Measurements from ENCODE around the gene FAHD1.

FAHD1 gene

DNA sequence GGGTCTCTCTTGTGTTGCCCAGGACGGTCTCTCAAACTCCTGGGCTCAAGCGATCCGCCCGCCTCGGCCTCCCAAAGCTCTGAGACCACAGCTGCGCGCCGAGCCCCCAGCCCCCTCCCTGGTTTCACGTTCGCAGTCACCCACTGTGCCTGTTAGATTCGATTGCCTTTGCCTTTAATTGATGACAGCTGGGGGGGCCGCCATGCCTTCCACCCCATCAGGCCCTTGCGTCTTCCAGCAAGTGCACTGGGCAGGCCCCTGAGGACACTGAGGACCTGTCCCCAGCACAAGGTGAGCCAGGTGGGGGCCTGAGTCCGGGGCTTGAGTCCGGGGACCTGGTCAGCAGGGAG lies 36.8 kb upstream of the FAHD1 start:
- TF ChIP-seq, protein P1, sequence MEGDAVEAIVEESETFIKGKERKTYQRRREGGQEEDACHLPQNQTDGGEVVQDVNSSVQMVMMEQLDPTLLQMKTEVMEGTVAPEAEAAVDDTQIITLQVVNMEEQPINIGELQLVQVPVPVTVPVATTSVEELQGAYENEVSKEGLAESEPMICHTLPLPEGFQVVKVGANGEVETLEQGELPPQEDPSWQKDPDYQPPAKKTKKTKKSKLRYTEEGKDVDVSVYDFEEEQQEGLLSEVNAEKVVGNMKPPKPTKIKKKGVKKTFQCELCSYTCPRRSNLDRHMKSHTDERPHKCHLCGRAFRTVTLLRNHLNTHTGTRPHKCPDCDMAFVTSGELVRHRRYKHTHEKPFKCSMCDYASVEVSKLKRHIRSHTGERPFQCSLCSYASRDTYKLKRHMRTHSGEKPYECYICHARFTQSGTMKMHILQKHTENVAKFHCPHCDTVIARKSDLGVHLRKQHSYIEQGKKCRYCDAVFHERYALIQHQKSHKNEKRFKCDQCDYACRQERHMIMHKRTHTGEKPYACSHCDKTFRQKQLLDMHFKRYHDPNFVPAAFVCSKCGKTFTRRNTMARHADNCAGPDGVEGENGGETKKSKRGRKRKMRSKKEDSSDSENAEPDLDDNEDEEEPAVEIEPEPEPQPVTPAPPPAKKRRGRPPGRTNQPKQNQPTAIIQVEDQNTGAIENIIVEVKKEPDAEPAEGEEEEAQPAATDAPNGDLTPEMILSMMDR (IDR thresholded peaks at IDR 0.05; ENCODE audit: low read depth, low read length, missing control alignments): no peak
- DNase-seq (ENCODE audit: low read depth): no peak
- in situ Hi-C loops (cut with HindIII; ENCODE audit: low sequenced_read_pairs): no loop called here
- H3K4me3 ChIP-seq (ENCODE audit: low read depth, low read length): no peak overlapping the region

DNA sequence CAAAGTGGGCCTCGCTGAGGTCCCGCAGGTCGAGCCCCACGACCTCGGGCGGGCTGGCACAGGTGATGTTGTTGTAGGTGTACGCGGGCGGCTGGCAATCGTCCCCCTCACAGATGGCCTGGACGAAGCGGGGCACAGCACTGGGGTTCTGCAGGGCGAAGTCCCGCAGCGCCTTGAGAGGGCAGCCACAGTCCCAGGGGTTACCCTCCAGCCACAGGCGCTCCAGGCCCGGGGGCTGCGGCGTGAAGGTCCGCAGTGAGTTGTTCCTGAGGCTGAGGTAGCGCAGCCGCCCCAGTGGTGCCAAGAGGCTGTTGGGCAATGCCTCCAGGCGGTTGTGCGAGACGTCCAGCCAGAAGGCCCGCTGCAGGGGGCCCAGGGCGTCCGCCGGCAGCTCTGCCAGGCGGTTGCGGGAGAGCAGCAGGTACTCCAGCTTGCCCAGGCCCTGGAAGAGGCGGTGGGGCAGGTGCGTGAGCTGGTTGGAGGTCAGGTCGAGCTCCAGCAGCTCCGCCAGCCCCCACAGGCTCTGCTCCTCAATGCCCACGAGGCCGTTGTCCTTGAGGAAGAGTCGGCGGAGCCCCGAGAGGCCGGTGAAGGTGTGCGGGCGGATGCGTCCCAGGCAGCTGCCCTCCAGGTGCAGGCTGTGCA lies 36.3 kb upstream of the FAHD1 start:
- DNase-seq (ENCODE audit: low read depth): no peak
- no peak overlapping the region for H3K4me3 ChIP-seq (ENCODE audit: low read depth, low read length)

DNA sequence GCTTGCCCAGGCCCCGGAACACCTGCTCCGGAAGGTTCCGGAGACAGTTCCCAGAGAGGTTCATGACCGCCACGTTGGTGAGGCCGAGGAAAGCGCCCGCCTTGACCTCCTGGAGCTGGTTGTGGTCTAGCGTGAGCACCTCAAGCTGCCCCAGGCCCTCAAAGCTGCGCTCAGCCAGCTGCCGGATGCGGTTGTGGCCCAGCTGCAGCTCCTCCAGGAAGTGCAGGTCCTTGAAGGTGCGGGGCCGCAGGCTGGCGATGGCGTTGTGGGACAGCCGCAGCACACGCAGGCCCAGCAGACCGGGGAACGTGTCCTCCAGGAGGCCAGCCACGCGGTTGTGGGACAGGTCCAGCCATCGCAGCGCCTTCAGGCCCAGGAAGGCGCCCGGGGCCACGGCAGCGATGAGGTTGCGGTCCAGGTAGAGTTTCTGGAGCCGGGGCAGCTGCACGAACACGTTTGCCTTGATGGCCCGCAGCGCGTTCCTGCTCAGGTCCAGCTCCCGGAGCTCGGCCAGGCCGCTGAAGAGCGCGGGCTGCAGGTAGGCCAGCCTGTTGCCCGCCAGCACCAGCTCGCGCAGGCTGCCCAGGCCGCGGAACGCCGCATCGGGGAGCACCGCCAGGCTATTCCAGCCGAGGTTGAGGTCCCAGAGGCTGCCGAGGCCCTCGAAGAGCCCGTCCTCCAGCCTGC lies 35.6 kb upstream of the FAHD1 start:
- TF ChIP-seq, protein P1 (IDR thresholded peaks at IDR 0.05; ENCODE audit: low read depth, low read length, missing control alignments): no peak
- no peak overlapping the region for H3K4me3 ChIP-seq (ENCODE audit: low read depth, low read length)
- no peak for DNase-seq (ENCODE audit: low read depth)
- in situ Hi-C loops (cut with HindIII; ENCODE audit: low sequenced_read_pairs): no loop called here

More for the DNA sequence above, 36.3 kb upstream of the FAHD1 start:
- TF ChIP-seq, protein P1 (IDR thresholded peaks at IDR 0.05; ENCODE audit: low read depth, low read length, missing control alignments): no peak
- in situ Hi-C loops (cut with HindIII; ENCODE audit: low sequenced_read_pairs): no loop called here

DNA sequence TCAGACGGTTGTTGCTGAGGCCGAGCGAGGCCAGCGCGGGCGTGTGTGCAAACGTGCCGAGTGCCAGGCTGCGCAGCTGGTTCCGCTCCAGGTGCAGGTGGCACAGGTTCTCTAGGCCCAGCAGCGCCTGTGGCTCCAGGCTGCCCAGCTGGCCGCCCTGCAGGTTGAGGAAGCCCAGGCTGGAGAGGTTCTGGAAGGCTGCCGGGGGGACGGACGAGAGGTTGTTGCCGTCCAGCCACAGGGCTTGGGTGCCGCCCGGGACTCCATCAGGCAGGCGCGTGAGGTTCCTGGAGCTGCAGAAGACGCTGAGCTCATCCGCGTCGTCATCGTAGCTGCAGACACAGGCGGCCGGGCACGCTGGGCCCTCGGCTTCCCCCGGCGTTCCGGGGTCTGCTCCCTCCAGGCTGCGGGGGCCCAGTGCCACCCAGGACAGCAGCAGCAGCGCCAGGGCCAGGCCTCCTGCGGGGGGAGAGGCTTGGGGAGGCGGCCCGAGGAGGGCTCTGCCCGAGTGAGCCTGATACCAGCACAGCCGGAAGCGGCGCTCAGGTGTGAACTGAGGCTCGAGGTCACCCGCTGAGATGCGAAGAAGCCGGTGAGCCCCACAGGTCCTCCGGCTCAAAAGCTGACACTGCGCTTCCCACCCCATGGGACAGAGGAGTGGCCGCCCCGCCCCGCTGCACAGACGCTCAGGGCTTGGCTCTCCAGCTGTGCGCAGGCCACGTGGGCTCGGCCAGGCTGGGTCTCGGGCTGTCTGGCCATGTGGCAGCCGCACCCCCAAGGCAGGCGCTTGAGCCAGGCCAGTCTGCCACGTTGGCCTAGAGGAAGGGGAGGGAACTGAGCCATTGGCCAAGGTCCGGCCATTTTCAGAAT lies 34.8 kb upstream of the FAHD1 start:
- no peak for DNase-seq (ENCODE audit: low read depth)
- TF ChIP-seq, protein P1 (IDR thresholded peaks at IDR 0.05; ENCODE audit: low read depth, low read length, missing control alignments): no peak
- in situ Hi-C loops (cut with HindIII; ENCODE audit: low sequenced_read_pairs): no loop called here
- H3K4me3 ChIP-seq (ENCODE audit: low read depth, low read length): no peak overlapping the region

DNA sequence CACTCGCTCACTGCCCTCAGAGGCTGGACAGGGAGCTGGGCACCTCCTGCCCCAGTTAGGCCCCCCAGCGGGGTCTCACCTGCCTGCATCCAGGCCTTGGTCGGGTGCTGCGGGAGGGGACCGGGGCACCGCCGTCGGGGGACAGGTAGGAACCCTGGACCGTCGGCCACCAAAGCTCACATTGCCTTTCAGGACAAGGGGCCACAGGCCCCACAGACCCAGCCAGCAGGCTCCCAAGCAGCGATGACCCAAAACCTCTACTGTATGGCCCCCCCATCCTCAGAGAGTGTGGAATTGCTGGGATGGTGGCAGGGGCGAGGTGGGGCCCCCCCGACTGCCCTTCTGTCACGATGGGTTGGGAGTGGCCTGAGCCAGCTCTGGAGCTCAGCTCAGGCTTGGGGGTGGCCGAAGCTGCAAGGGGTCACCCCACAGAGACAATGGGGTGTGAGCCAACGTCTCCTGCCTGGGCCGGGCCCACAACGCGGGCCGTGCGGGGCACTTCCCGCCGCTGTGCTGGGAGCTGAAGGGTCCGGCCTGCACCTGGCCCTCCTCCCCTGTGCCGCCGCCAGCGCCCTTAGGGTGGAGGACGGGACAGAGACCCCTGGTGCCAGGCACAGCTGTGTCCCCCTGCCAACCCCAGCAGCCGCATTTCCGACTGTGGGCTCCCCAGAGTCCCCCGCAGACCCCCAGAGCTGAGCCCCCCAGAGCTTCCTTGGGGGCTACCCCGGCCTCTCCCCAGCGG lies 34.0 kb upstream of the FAHD1 start:
- no peak overlapping the region for H3K4me3 ChIP-seq (ENCODE audit: low read depth, low read length)
- no peak for DNase-seq (ENCODE audit: low read depth)
- in situ Hi-C loops (cut with HindIII; ENCODE audit: low sequenced_read_pairs): no loop called here
- TF ChIP-seq, protein P1 (IDR thresholded peaks at IDR 0.05; ENCODE audit: low read depth, low read length, missing control alignments): no peak

Measured in astrocyte of the cerebellum (primary cell).